ENCODE results near the gene NR2F1-AS1. TPM values are rescaled to one million over a fixed set of nuclear protein-coding genes. Genes with fewer than 3 reads are reported as not detected.
"Not testable (repeated sequence)": the region's sequence is repeated elsewhere in the genome, so short reads cannot be mapped to it uniquely, and the experiment has no call there.

Gene NR2F1-AS1
- polyA plus RNA-seq, 1 donor (not counting 4 experiments of a cell fraction or from before 2014, with no cell fraction given) = 0.25 TPM

DNA sequence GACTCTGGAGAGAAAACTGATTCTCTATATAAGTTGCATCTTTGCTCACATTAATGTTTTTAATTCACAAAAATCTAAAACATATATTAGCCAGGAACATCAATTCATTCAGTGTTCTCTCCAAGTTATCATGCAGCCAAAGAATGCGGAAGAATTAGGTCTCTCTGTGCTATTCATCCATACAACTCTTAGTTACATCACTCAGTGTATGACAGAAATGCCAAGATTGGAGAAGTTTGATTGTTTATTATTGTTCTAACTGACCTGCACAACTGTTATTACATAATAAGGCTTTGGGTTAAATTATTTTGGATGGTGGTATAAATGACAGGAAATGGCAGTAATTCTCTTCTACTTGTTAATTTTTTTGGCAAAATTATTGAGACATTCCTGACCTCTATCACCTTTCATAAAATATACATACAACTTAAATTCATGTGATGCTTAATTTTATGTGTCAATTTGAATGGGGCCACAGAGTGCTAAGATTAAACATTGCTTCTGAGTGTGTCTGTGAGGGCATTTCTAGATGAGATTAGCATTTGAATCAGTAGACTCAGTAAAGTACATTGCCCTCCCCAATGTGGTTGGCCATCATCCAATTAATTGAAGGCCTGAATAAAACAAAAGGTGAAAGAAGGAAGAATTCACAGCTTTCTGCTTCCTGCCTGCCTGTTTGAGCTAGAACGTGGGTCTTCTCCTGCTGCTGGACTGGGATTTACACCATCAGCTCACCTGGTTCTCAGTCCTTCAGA lies 70.2 kb downstream of the NR2F1-AS1 start:
- Histone ChIP-seq H3K79me2 (ENCODE audit: control insufficient read depth, insufficient read depth, low read length) (no peaks in the 10 kb centered on the region), H3K27me3 (ENCODE audit: control insufficient read depth, extremely low read depth, insufficient read depth, low read length) (no peaks in the 10 kb centered on the region), H3K9me1 (ENCODE audit: control insufficient read depth, extremely low read depth, insufficient read depth, low read length) (no peaks in the 10 kb centered on the region), H3K4me3 (ENCODE audit: control insufficient read depth in 2 of 3, extremely low read depth in 1 of 3, insufficient read depth in 2 of 3, low read depth in 1 of 3, low read length in 3 of 3) (no peak overlapping the region), H4K20me1 (ENCODE audit: control insufficient read depth, extremely low read depth, insufficient read depth, low read length) (no peaks in the 10 kb centered on the region), H3K4me1 (ENCODE audit: control insufficient read depth, extremely low read depth, insufficient read depth, low read length) (no peaks in the 10 kb centered on the region), H3K9ac (ENCODE audit: control insufficient read depth, extremely low read depth, insufficient read depth, low read length) (no peak overlapping the region), H3K9me3 (ENCODE audit: control insufficient read depth, low read depth, low read length) (no peaks in the 10 kb centered on the region), H3K27ac (ENCODE audit: control insufficient read depth, insufficient read depth, low read length) (no peak overlapping the region), H2AFZ (ENCODE audit: control insufficient read depth, low read length) (no peak overlapping the region), H3K4me2 (ENCODE audit: control insufficient read depth, extremely low read depth, insufficient read depth, low read depth, low read length) (no peak overlapping the region), H3K36me3 (ENCODE audit: control insufficient read depth in 2 of 2, extremely low read depth in 1 of 2, insufficient read depth in 2 of 2, low read length in 2 of 2) (no peaks in the 10 kb centered on the region)
- no peak for DNase-seq (ENCODE audit: low read depth, low spot score)
- FAIRE-seq = no peak
- TF ChIP-seq, protein P1, sequence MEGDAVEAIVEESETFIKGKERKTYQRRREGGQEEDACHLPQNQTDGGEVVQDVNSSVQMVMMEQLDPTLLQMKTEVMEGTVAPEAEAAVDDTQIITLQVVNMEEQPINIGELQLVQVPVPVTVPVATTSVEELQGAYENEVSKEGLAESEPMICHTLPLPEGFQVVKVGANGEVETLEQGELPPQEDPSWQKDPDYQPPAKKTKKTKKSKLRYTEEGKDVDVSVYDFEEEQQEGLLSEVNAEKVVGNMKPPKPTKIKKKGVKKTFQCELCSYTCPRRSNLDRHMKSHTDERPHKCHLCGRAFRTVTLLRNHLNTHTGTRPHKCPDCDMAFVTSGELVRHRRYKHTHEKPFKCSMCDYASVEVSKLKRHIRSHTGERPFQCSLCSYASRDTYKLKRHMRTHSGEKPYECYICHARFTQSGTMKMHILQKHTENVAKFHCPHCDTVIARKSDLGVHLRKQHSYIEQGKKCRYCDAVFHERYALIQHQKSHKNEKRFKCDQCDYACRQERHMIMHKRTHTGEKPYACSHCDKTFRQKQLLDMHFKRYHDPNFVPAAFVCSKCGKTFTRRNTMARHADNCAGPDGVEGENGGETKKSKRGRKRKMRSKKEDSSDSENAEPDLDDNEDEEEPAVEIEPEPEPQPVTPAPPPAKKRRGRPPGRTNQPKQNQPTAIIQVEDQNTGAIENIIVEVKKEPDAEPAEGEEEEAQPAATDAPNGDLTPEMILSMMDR (optimal IDR thresholded peaks at IDR 0.05 in 1 of 3, IDR thresholded peaks at IDR 0.05 in 1 of 3, conservative IDR thresholded peaks at IDR 0.05 in 1 of 3; ENCODE audit: extremely low read depth in 1 of 3, insufficient read depth in 2 of 3, low read length in 3 of 3) = no peak
- TF ChIP-seq EZH2 (IDR thresholded peaks at IDR 0.05; ENCODE audit: low read length) = no peak
- dilution Hi-C loops (cut with MboI; ENCODE audit: extremely low pct_ligation_motif_present, low sequenced_read_pairs) = no loop called here

DNA sequence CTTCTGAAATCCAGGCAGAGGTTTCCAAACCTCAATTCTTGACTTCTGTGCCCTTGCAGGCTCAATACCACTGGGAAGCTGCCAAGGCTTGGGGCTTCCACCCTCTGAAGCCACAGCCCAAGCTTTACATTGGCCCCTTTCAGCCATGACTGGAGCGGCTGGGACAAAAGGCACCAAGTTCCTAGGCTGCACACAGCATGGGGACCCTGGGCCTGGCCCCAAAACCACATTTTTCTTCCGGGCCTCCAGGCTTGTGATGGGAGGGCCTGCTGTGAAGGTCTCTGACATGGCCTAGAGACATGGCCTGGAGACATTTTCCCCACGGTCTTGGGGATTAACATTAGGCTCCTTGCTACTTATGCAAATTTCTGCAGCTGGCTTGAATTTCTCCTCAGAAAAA lies 75.5 kb downstream of the NR2F1-AS1 start:
- H4K20me1 ChIP-seq (ENCODE audit: control insufficient read depth, extremely low read depth, insufficient read depth, low read length); H3K36me3 ChIP-seq (ENCODE audit: control insufficient read depth in 2 of 2, extremely low read depth in 1 of 2, insufficient read depth in 2 of 2, low read length in 2 of 2); H3K27ac ChIP-seq (ENCODE audit: control insufficient read depth, insufficient read depth, low read length); H3K79me2 ChIP-seq (ENCODE audit: control insufficient read depth, insufficient read depth, low read length); H3K4me3 ChIP-seq (ENCODE audit: control insufficient read depth in 2 of 3, extremely low read depth in 1 of 3, insufficient read depth in 2 of 3, low read depth in 1 of 3, low read length in 3 of 3); H3K4me1 ChIP-seq (ENCODE audit: control insufficient read depth, extremely low read depth, insufficient read depth, low read length); dilution Hi-C loops (cut with MboI; ENCODE audit: extremely low pct_ligation_motif_present, low sequenced_read_pairs); H2AFZ ChIP-seq (ENCODE audit: control insufficient read depth, low read length); H3K4me2 ChIP-seq (ENCODE audit: control insufficient read depth, extremely low read depth, insufficient read depth, low read depth, low read length); H3K9ac ChIP-seq (ENCODE audit: control insufficient read depth, extremely low read depth, insufficient read depth, low read length); H3K27me3 ChIP-seq (ENCODE audit: control insufficient read depth, extremely low read depth, insufficient read depth, low read length); FAIRE-seq; DNase-seq (ENCODE audit: low read depth, low spot score); H3K9me1 ChIP-seq (ENCODE audit: control insufficient read depth, extremely low read depth, insufficient read depth, low read length); H3K9me3 ChIP-seq (ENCODE audit: control insufficient read depth, low read depth, low read length): not testable (repeated sequence)

All from keratinocyte (primary cell).